BLaER1 (cell line): ENCODE measurements around the gene GALNTL6.

Experiments used
- H3K27ac ChIP-seq: shearing (Covaris generic); formaldehyde crosslinking; 2 replicates; pipeline ENCODE4 v1.8.1; 2022
- H3K27me3 ChIP-seq: shearing (Covaris generic); formaldehyde crosslinking; 2 replicates; pipeline ENCODE4 v1.8.1; 2022
- H3K36me3 ChIP-seq: shearing (Covaris generic); formaldehyde crosslinking; 2 replicates; pipeline ENCODE4 v1.8.1; 2022
- H3K4me1 ChIP-seq: shearing (Covaris generic); formaldehyde crosslinking; 2 replicates; pipeline ENCODE4 v1.8.1; 2022
- H3K4me2 ChIP-seq: shearing (Covaris generic); formaldehyde crosslinking; 2 replicates; pipeline ENCODE4 v1.8.1; 2022
- H3K4me3 ChIP-seq: shearing (Covaris generic); formaldehyde crosslinking; 2 replicates; pipeline ENCODE4 v1.8.1; 2022
- H3K9ac ChIP-seq: shearing (Covaris generic); formaldehyde crosslinking; 2 replicates; pipeline ENCODE4 v1.8.1; 2022
- H3K9me3 ChIP-seq: shearing (Covaris generic); formaldehyde crosslinking; 2 replicates; pipeline ENCODE4 v1.8.1; 2022
- H4K20me1 ChIP-seq: shearing (Covaris generic); formaldehyde crosslinking; 2 replicates; pipeline ENCODE4 v1.8.1; 2022
- Cebpa-rat ChIP-seq: shearing (Covaris generic); IDR thresholded peaks from 2 replicates; pipeline ENCODE4 v1.8.1; 2022

Gene GALNTL6

DNA sequence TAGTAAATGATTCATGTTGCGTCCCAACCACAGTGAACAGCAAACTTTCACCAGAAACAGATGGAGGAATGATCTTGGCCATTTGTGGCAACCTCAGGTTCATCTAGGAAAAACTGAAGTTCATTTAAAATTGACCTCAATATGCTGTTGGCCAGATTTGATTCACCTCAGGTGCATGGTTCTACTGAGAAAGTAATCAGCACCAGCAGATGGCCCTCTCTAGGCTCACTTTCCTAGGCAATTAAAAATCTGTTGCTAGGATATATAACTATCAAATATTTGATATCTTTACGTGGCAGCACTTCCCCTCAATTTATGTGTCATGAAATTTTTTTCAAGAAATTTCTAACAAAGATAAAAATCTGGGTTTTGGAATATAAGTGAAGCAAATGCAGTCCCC is 344.7 kb downstream of the GALNTL6 start:
- Histone ChIP-seq H4K20me1 (no peaks in the 10 kb centered on the region), H3K4me3 (no peak overlapping the region), H3K27me3 (no peaks in the 10 kb centered on the region), H3K9ac (no peak overlapping the region), H3K9me3 (no peaks in the 10 kb centered on the region), H3K27ac (no peak overlapping the region), H3K4me1 (no peaks in the 10 kb centered on the region), H3K4me2 (no peak overlapping the region), H3K36me3 (no peaks in the 10 kb centered on the region)
- no peak for TF ChIP-seq Cebpa-rat

DNA sequence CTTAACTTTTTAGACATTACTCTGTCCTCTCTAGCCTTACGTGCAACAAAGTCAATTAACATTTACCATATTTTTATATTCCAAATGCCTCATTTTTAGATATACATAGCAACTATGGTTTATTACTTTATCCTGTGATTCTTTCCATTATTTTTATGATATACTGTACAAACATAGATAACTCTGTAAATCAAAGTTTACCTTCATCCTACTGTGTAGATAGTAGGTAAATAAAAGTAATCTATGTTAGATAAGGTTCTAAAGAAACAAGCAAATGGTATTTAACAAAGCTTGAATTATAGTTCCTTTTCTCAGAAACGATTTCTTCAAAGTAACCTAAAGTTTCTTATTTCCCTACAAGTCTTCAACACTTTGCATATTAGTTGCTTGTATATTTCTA is 350.0 kb downstream of the GALNTL6 start:
- no peaks in the 10 kb centered on the region for H3K27me3 ChIP-seq
- H4K20me1 ChIP-seq: no peaks in the 10 kb centered on the region
- no peak overlapping the region for H3K27ac ChIP-seq
- H3K4me1 ChIP-seq: no peaks in the 10 kb centered on the region
- no peak for TF ChIP-seq Cebpa-rat
- no peaks in the 10 kb centered on the region for H3K36me3 ChIP-seq
- no peak overlapping the region for H3K9ac ChIP-seq
- H3K4me3 ChIP-seq: no peak overlapping the region
- no peaks in the 10 kb centered on the region for H3K9me3 ChIP-seq
- no peak overlapping the region for H3K4me2 ChIP-seq

DNA sequence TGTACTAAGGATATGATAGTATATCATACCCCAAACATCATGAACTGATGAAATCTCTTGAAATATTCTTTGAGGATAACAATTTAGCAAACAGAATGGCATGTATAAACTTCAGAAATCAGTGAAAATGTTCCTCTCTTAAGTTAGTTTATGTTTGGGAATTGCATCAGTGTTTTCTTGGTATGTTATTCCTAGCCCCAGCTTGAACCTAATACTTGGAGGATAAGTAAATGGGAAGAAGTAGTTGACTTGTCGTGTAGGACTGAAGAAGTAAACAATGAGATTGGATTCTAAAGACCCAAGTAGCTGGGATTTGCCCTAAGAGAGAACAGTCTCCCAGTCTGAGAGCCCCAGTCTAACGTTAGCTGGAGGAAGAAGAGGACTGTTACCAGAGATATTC is 355.7 kb downstream of the GALNTL6 start:
- Histone ChIP-seq H4K20me1 (no peaks in the 10 kb centered on the region), H3K4me1 (no peaks in the 10 kb centered on the region)
- TF ChIP-seq Cebpa-rat: no peak

DNA sequence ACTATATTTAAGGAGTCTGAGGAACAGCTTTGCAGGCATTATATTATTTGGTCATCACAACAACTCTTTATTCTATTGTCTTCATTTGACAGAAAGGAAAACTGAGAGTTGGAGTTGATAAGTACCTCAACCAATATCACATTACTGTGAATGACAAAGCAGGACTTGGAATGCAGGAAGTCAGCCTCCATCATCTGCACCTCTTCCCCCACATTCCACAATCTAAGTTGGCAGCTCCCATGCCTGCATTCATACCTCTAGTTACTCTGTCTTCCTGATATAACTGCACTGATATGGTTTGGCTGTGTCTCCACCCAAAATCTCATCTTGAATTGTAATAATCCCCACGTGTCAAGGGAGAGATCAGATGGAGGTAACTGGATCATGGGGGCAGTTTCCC is 356.7 kb downstream of the GALNTL6 start:
- H3K4me1 ChIP-seq: no peaks in the 10 kb centered on the region
- no peaks in the 10 kb centered on the region for H3K9me3 ChIP-seq
- H3K9ac ChIP-seq: no peak overlapping the region
- no peak overlapping the region for H3K4me3 ChIP-seq
- no peak overlapping the region for H3K27ac ChIP-seq
- TF ChIP-seq Cebpa-rat: no peak
- no peaks in the 10 kb centered on the region for H3K27me3 ChIP-seq
- no peaks in the 10 kb centered on the region for H3K36me3 ChIP-seq
- H4K20me1 ChIP-seq: no peaks in the 10 kb centered on the region
- no peak overlapping the region for H3K4me2 ChIP-seq

More for the DNA sequence above, 355.7 kb downstream of the GALNTL6 start:
- Histone ChIP-seq H3K27me3 (no peaks in the 10 kb centered on the region), H3K36me3 (no peaks in the 10 kb centered on the region), H3K9ac (no peak overlapping the region), H3K27ac (no peak overlapping the region), H3K4me2 (no peak overlapping the region), H3K9me3 (no peaks in the 10 kb centered on the region), H3K4me3 (no peak overlapping the region)

DNA sequence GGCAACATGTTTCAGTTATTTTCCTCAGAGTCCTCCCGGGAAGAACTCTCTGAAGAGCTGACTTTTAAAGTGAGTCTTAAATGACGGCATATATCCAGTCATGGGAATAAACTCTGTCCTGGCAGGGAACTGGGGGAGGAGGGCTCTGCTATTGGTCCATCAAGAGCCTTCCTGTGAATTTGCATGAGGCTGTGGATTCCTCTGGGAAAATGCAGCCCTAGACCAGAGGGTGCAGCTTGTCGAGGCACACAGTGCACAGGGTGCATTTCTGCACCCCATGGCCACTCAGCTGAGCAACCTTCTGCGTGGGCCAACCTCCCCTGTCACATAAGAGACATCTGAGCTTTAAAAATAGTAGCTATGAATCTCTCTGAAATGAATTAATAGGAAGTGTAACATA is 360.0 kb downstream of the GALNTL6 start:
- no peak overlapping the region for H3K27ac ChIP-seq
- H3K36me3 ChIP-seq: no peaks in the 10 kb centered on the region
- no peak overlapping the region for H3K9ac ChIP-seq
- no peaks in the 10 kb centered on the region for H3K27me3 ChIP-seq
- H3K4me3 ChIP-seq: no peak overlapping the region
- TF ChIP-seq Cebpa-rat: no peak
- no peaks in the 10 kb centered on the region for H3K4me1 ChIP-seq
- no peak overlapping the region for H3K4me2 ChIP-seq
- no peaks in the 10 kb centered on the region for H4K20me1 ChIP-seq
- no peaks in the 10 kb centered on the region for H3K9me3 ChIP-seq

DNA sequence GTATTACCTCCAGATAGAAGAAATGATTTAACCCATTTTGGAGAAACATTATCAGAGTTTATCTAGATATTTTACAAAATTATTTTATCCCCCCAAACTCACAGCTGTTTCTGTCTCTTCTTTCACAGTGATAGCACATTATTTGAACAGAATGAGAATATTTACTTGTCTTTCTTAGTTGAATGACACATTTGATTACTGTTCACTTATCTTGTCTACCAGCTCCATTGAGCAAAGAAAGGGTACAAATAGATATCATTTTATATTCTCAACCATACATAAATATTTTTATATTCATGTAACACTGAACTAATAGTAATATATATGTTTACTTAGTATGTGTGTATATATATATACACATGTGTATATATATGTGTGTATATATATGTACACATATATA is 364.2 kb downstream of the GALNTL6 start:
- no peaks in the 10 kb centered on the region for H3K36me3 ChIP-seq
- H3K4me2 ChIP-seq: no peak overlapping the region
- TF ChIP-seq Cebpa-rat: no peak
- 0 out of 2 replicates have a peak, but pooled peaks cover 6% of the 10 kb centered on the region for H3K9me3 ChIP-seq
- no peaks in the 10 kb centered on the region for H3K4me1 ChIP-seq
- no peak overlapping the region for H3K9ac ChIP-seq
- H3K27me3 ChIP-seq: no peaks in the 10 kb centered on the region
- no peak overlapping the region for H3K27ac ChIP-seq
- H4K20me1 ChIP-seq: no peaks in the 10 kb centered on the region
- no peak overlapping the region for H3K4me3 ChIP-seq

DNA sequence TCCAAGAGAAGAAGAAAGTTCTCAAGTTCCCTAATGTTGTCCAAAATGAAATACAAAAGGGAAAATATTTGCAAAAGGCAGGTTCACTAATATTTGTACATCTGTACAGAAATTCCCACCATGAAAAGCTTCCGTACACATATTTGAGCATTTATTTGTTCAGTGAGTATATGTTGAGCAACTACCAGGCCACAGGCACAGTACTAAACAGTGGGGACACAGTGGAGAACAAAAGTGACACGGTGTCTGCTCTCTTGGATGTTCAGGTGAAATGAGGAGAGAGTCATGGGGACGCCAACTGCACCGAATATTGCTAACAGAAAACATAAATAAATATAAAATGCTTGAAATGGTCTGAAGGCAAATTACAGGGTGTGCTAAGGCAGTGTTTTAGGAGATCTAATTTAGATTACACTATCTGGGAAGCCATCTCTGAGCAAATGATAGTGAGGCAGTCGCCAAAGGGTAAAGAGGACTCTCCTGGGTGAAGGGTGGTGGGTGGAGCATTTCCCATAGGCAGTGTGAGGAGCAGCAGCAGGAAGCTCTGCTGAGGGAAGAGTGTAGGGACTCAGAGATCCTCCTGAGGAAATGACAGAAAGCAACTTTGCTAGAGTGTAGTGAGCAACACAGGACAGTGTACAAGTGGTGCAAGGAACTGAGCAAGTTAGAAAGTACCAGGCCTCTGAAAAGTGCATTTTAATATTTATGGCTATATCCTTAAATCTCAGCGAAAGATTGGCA is 375.2 kb downstream of the GALNTL6 start:
- H3K27me3 ChIP-seq: no peaks in the 10 kb centered on the region
- no peak overlapping the region for H3K4me3 ChIP-seq
- no peaks in the 10 kb centered on the region for H3K9me3 ChIP-seq
- H3K9ac ChIP-seq: no peak overlapping the region
- H3K4me1 ChIP-seq: no peaks in the 10 kb centered on the region
- H4K20me1 ChIP-seq: no peaks in the 10 kb centered on the region
- TF ChIP-seq Cebpa-rat: no peak
- no peak overlapping the region for H3K4me2 ChIP-seq
- no peaks in the 10 kb centered on the region for H3K36me3 ChIP-seq
- H3K27ac ChIP-seq: no peak overlapping the region

DNA sequence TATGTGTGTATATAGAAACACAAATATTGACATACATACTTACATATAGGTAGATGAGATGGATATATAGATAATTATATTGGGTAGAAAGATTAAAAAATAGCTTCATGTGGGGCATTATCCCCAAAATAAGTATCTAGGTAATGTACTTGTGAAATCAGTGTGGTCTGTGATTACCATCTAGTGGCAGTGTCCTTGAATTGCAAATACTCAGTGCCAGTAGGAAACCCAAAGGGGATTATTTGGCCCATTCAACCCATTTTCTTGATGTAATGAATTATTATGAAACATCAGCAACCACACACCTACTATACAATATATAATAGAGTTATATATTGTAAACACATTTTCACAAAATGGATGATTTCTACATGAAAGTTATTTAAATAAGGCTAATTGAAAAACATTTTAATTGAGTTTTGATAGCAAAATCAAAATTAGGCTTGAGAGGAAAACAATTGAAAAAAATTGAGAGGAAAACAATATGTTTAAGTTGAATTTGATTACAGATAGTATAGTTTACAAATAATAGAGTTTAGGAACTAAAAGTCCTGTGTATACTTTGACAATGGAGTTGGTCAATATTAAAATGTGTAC is 389.4 kb downstream of the GALNTL6 start:
- Histone ChIP-seq H3K4me2 (no peak overlapping the region), H3K4me1 (peaks cover 5% of the 10 kb centered on the region), H3K9me3 (no peaks in the 10 kb centered on the region), H3K27ac (no peak overlapping the region), H3K4me3 (no peak overlapping the region), H3K9ac (no peak overlapping the region), H3K36me3 (no peaks in the 10 kb centered on the region), H4K20me1 (no peaks in the 10 kb centered on the region), H3K27me3 (no peaks in the 10 kb centered on the region)
- TF ChIP-seq Cebpa-rat: no peak

DNA sequence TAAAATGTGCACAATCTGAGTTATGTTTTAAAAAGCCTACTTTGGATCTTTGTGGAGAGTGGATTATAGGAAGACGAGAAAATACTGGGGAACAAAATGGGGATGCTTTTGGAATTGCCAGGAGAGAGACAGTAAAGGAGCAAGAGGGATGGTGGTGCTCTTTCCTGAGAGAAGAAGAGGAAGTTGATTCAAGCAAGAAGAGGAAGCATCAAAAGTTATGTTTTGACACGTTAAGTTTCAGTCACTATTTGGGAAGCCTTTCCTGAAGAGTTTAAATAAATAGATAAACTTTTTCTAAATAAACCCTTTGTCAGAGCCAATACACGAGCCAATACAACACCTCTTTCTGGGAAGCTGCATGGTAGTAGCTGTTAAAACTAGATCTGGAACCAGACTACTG is 394.1 kb downstream of the GALNTL6 start:
- no peak overlapping the region for H3K4me3 ChIP-seq
- peaks cover 10% of the 10 kb centered on the region for H3K4me1 ChIP-seq
- no peak overlapping the region for H3K9ac ChIP-seq
- H3K4me2 ChIP-seq: peak overlapping the region; percentile 33
- H4K20me1 ChIP-seq: no peaks in the 10 kb centered on the region
- TF ChIP-seq Cebpa-rat: no peak
- H3K9me3 ChIP-seq: no peaks in the 10 kb centered on the region
- no peak overlapping the region for H3K27ac ChIP-seq
- H3K36me3 ChIP-seq: no peaks in the 10 kb centered on the region
- H3K27me3 ChIP-seq: no peaks in the 10 kb centered on the region

DNA sequence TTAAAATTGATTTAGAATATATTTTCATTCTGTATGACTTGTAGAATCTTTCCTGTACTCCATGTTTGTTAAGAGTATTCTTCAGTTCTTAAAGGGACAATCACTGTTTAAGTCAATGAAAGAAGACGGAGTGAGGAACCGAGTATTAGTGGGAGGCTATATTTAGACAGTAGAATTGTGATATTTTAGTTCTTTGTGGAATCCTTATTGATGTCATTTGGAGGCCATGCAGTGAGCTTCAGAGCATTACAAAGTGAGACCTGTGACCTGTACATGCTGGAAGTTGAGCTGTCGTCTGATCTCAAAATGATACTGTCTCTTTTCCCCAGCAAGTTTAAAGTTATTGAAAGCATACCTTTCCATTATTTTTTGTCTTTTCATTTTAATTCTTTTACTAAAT is 394.7 kb downstream of the GALNTL6 start:
- Histone ChIP-seq H4K20me1 (no peaks in the 10 kb centered on the region), H3K4me1 (peaks cover 10% of the 10 kb centered on the region), H3K4me2 (no peak overlapping the region), H3K9me3 (no peaks in the 10 kb centered on the region), H3K9ac (no peak overlapping the region), H3K4me3 (no peak overlapping the region), H3K36me3 (no peaks in the 10 kb centered on the region), H3K27me3 (no peaks in the 10 kb centered on the region), H3K27ac (no peak overlapping the region)
- TF ChIP-seq Cebpa-rat: no peak
